Ishikawa (cell line): ENCODE data around the gene KCNJ8.

Source experiments
- CEBPB ChIP-seq: IDR thresholded peaks from 2 replicates; pipeline ENCODE4 v1.6.1; 2012
- CREB1 ChIP-seq: IDR thresholded peaks from 2 replicates; pipeline ENCODE4 v1.6.1; 2012; ENCODE audit warnings: low read depth
- EGR1 ChIP-seq: IDR thresholded peaks from 2 replicates; pipeline ENCODE4 v1.6.1; 2012
- EP300 ChIP-seq: IDR thresholded peaks from 2 replicates; pipeline ENCODE4 v1.6.1; 2012; ENCODE audit warnings: borderline replicate concordance
- FOXM1 ChIP-seq: IDR thresholded peaks from 2 replicates; pipeline ENCODE4 v1.6.1; 2012; ENCODE audit warnings: low read depth, borderline replicate concordance
- MAX ChIP-seq: IDR thresholded peaks from 2 replicates; pipeline ENCODE4 v1.6.1; 2012
- NFIC ChIP-seq: IDR thresholded peaks from 2 replicates; pipeline ENCODE4 v1.6.1; 2012
- RAD21 ChIP-seq: IDR thresholded peaks from 2 replicates; pipeline ENCODE4 v1.6.1; 2012; ENCODE audit warnings: low read depth
- REST ChIP-seq: IDR thresholded peaks from 2 replicates; pipeline ENCODE4 v1.6.1; 2012; ENCODE audit warnings: low read depth, mild to moderate bottlenecking
- TAF1 ChIP-seq: IDR thresholded peaks from 2 replicates; pipeline ENCODE4 v1.6.1; 2012; ENCODE audit warnings: low read depth, mild to moderate bottlenecking
- TCF12 ChIP-seq: IDR thresholded peaks from 2 replicates; pipeline ENCODE4 v1.6.1; 2012; ENCODE audit warnings: low read depth
- TEAD4 ChIP-seq: IDR thresholded peaks from 2 replicates; pipeline ENCODE4 v1.6.1; 2012
- USF1 ChIP-seq: IDR thresholded peaks from 2 replicates; pipeline ENCODE4 v1.6.1; 2012
- YY1 ChIP-seq: IDR thresholded peaks from 2 replicates; pipeline ENCODE4 v1.6.1; 2012; ENCODE audit warnings: low read depth
- ZBTB7A ChIP-seq: IDR thresholded peaks from 2 replicates; pipeline ENCODE4 v1.6.1; 2012; ENCODE audit warnings: low read depth

KCNJ8 gene

GRCh38 chr12:21813125-21813524 is 38.6 kb upstream of the KCNJ8 start:
- no peak for TF ChIP-seq REST
- no peak for TF ChIP-seq CREB1
- no peak for TF ChIP-seq FOXM1
- no peak for TF ChIP-seq MAX
- TF ChIP-seq TCF12, result no peak
- no peak for TF ChIP-seq NFIC
- TF ChIP-seq USF1, result no peak
- TF ChIP-seq EP300, result no peak
- TF ChIP-seq EGR1, result no peak
- no peak for TF ChIP-seq ZBTB7A
- TF ChIP-seq TAF1, result no peak
- TF ChIP-seq RAD21, result no peak
- no peak for TF ChIP-seq TEAD4
- TF ChIP-seq YY1, result no peak
- TF ChIP-seq CEBPB, result no peak

GRCh38 chr12:21809100-21809499 is 34.6 kb upstream of the KCNJ8 start:
- TF ChIP-seq YY1 (no peak), ZBTB7A (no peak), CEBPB (no peak)

- no peak for TF ChIP-seq YY1
- no peak for TF ChIP-seq TAF1
- TF ChIP-seq TCF12, result no peak
- TF ChIP-seq USF1, result no peak
- TF ChIP-seq CEBPB, result no peak
- TF ChIP-seq CREB1, result no peak
- no peak for TF ChIP-seq TEAD4
- TF ChIP-seq EP300, result no peak
- TF ChIP-seq EGR1, result no peak
- TF ChIP-seq NFIC, result no peak
Measured at GRCh38 chr12:21806255-21806654, 31.7 kb upstream of the KCNJ8 start.

- TF ChIP-seq RAD21, result no peak
- TF ChIP-seq ZBTB7A, result no peak
- TF ChIP-seq TEAD4, result no peak
- no peak for TF ChIP-seq FOXM1
- no peak for TF ChIP-seq YY1
- no peak for TF ChIP-seq CREB1
- TF ChIP-seq MAX, result no peak
- no peak for TF ChIP-seq TAF1
- no peak for TF ChIP-seq EP300
- no peak for TF ChIP-seq CEBPB
- no peak for TF ChIP-seq EGR1
- no peak for TF ChIP-seq REST
- no peak for TF ChIP-seq NFIC
- no peak for TF ChIP-seq USF1
- TF ChIP-seq TCF12, result no peak
Measured at GRCh38 chr12:21801522-21802288, 27.2 kb upstream of the KCNJ8 start.

GRCh38 chr12:21800011-21800410 is 25.5 kb upstream of the KCNJ8 start:
- TF ChIP-seq YY1 (no peak), NFIC (no peak), TCF12 (no peak), REST (no peak), ZBTB7A (no peak), EGR1 (no peak)
